ENCODE results near the gene CAD.
"Not testable (repeated sequence)": the region's sequence is repeated elsewhere in the genome, so short reads cannot be mapped to it uniquely, and the experiment has no call there.

DNA sequence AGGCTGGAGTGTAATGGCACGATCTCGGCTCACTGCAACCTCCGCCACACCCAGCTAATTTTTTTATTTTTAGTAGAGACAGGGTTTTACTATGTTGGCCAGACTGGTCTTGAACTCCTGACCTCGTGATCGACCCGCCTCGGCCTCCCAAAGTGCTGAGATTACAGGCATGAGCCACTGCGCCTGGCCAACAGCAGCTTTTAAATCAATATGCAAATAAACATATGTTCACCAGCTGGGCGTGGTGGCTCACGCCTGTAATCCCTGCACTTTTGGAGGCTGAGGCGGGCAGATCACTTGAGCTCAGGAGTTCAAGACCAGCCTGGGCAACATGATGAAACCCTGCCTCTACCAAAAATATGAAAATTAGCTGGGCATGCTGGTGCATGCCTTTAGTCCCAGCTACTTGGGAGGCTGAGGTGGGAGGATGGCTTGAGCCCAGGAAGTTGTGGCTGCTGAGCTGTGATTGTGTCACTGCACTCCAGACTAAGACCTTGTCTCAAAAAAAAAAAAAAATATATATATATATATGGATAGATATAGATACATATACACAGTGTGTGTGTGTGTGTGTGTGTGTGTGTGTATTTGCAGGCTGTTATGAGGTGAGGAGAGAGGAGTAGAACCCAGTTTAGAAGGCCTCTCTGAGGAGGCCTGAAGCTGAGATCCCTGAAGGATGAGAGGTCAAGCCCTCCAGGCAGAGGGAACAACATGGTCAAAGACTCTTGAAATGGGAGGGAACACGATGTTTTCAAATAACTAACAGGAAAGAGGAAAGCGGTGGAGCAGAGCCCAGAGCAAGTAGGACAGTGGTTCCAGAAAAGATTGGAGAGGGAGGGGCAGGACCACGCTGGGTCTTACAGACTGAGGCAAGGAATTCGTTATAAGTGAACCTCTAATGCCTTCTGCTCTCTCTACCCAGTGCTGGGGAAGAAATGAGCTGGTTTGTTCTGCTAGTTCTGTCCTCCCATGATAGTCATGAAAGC, 55.7 kb downstream of the CAD start:
- TF ChIP-seq EP300, CTCF, POLR2A (IDR thresholded peaks at IDR 0.05): not testable (repeated sequence)

Data from ovary (tissue), 3 donors.